HepG2 (cell line): ENCODE measurements around the gene ZIM2. TPM values are rescaled to one million over a fixed set of nuclear protein-coding genes. Genes with fewer than 3 reads are reported as not detected.

ENCODE experiments used
- GLMP ChIP-seq: sonication (generic); formaldehyde crosslinking; IDR thresholded peaks from 2 replicates; pipeline ENCODE4 v1.9.0; 2021; ENCODE audit warnings: missing genetic modification reagents, mild to moderate bottlenecking, borderline replicate concordance
- KDM3A ChIP-seq: IDR thresholded peaks from 2 replicates; pipeline ENCODE4 v1.6.1; 2018; ENCODE audit warnings: low read depth, missing compliant biosample characterization
- SCMH1 ChIP-seq: sonication (generic); formaldehyde crosslinking; IDR thresholded peaks from 2 replicates; pipeline ENCODE4 v1.9.0; 2021; ENCODE audit warnings: missing genetic modification reagents, mild to moderate bottlenecking, borderline replicate concordance
- UBTF ChIP-seq: sonication (generic); formaldehyde crosslinking; IDR thresholded peaks from 2 replicates; pipeline ENCODE4 v1.4.0; 2020; ENCODE audit warnings: mild to moderate bottlenecking, missing genetic modification reagents
- ZMAT3 ChIP-seq: sonication (generic); formaldehyde crosslinking; conservative IDR thresholded peaks from 2 replicates; pipeline ENCODE4 v1.7.0; 2021; ENCODE audit warnings: missing genetic modification reagents
- ZNF10 ChIP-seq: sonication (generic); formaldehyde crosslinking; IDR thresholded peaks from 2 replicates; pipeline ENCODE4 v1.4.0; 2020; ENCODE audit warnings: mild to moderate bottlenecking, low read depth, missing genetic modification reagents, borderline replicate concordance
- ZNF142 ChIP-seq: sonication (generic); formaldehyde crosslinking; IDR thresholded peaks from 2 replicates; pipeline ENCODE4 v1.4.0; 2020; ENCODE audit warnings: missing genetic modification reagents
- ZNF615 ChIP-seq: sonication (generic); formaldehyde crosslinking; IDR thresholded peaks from 2 replicates; pipeline ENCODE4 v1.5.0; 2020; ENCODE audit warnings: mild to moderate bottlenecking, missing genetic modification reagents, borderline replicate concordance
- ZNF710 ChIP-seq: sonication (generic); formaldehyde crosslinking; IDR thresholded peaks from 2 replicates; pipeline ENCODE4 v1.5.0; 2020; ENCODE audit warnings: mild to moderate bottlenecking, missing genetic modification reagents, borderline replicate concordance
- ZNF775 ChIP-seq: sonication (generic); formaldehyde crosslinking; IDR thresholded peaks from 2 replicates; pipeline ENCODE4 v1.4.0; 2020; ENCODE audit warnings: missing genetic modification reagents, mild to moderate bottlenecking, moderate library complexity, borderline replicate concordance
- polyA plus RNA-seq, 8 experiments: library from polyadenylated mRNA; depleted of rRNA in 3 of 8; stranded (reverse) in 7 of 8; unstranded in 1 of 8; fragments of >200 nt; fragmentation: Illumina TruSeq in 4 of 8; extraction: Trizol in 4 of 8; gene quantifications; 2 replicates each; pipeline versions ENCODE4 v1.2.1 to v1.2.3, GENCODE V29; 2011 to 2016; ENCODE audit warnings: low read depth in 4 of 8, missing spikeins in 1 of 8, mixed read lengths in 1 of 8; ENCODE audit not compliant: insufficient read depth in 1 of 8
- total RNA-seq, 5 experiments: library from RNA; depleted of rRNA; stranded (reverse); fragments of >200 nt; fragmentation: Illumina TruSeq; extraction: Trizol; gene quantifications; 2 replicates each; pipeline ENCODE4 v1.2.3, GENCODE V29; 2016; ENCODE audit warnings: low read depth in 1 of 5
- TF ChIP-seq, protein P1 (sequence below): sonication (generic); formaldehyde crosslinking; IDR thresholded peaks from 2 replicates; pipeline ENCODE4 v1.5.0; 2020; ENCODE audit warnings: mild to moderate bottlenecking, missing genetic modification reagents, borderline replicate concordance

ZIM2 gene
- total and polyA plus RNA-seq, 2 of the 13 experiments (the other 11 are each of a cell fraction or from before 2014, with no cell fraction given), result 7.2 to 10.3 TPM

DNA sequence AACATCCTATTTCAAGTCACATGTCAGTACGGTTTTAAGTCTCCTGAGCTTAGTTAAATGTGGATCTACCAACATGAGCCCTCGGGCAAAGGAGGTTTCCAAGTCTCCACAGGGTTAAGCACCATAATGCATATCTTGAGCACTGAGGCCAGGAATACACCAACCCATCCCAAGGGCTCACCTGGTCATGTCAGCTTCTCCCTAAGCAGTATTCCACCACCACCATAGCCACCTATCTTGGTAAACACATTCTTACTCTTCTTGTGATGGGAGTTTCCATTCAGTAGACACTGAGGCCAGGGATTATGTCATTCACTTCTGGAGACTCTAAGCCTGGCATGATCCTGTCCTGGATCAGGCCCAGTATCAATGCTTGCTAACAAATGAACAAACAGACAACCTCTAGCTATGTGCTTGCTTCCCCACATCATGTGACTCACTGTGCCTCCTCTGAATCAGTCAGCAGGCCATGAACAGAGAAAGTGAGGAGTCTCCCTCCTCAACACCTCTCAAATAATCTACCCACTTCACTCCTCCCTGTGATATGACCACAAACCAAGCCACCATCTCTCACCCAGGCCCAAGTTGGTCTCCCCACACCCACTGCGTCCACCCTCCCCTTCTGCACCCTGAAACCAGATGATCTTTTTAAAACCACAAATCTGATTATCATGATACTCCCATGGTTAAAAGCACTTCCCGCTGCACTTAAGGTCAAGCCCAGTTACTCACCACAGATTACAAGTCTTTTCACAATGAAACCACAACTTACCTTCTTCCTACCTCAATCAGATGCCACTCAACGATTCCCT is 5.8 kb downstream of the ZIM2 start (continued):
- TF ChIP-seq KDM3A (CRISPR knock-in tag) (no peak), GLMP (CRISPR knock-in tag) (no peak), UBTF (no peak), ZNF10 (CRISPR knock-in tag) (no peak), SCMH1 (no peak), ZNF615 (CRISPR knock-in tag) (no peak), ZNF775 (CRISPR knock-in tag) (no peak), ZNF710 (CRISPR knock-in tag) (no peak), ZNF142 (no peak), ZMAT3 (no peak)
- TF ChIP-seq, protein P1, sequence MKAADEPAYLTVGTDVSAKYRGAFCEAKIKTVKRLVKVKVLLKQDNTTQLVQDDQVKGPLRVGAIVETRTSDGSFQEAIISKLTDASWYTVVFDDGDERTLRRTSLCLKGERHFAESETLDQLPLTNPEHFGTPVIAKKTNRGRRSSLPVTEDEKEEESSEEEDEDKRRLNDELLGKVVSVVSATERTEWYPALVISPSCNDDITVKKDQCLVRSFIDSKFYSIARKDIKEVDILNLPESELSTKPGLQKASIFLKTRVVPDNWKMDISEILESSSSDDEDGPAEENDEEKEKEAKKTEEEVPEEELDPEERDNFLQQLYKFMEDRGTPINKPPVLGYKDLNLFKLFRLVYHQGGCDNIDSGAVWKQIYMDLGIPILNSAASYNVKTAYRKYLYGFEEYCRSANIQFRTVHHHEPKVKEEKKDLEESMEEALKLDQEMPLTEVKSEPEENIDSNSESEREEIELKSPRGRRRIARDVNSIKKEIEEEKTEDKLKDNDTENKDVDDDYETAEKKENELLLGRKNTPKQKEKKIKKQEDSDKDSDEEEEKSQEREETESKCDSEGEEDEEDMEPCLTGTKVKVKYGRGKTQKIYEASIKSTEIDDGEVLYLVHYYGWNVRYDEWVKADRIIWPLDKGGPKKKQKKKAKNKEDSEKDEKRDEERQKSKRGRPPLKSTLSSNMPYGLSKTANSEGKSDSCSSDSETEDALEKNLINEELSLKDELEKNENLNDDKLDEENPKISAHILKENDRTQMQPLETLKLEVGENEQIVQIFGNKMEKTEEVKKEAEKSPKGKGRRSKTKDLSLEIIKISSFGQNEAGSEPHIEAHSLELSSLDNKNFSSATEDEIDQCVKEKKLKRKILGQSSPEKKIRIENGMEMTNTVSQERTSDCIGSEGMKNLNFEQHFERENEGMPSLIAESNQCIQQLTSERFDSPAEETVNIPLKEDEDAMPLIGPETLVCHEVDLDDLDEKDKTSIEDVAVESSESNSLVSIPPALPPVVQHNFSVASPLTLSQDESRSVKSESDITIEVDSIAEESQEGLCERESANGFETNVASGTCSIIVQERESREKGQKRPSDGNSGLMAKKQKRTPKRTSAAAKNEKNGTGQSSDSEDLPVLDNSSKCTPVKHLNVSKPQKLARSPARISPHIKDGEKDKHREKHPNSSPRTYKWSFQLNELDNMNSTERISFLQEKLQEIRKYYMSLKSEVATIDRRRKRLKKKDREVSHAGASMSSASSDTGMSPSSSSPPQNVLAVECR (CRISPR knock-in tag), result no peak
